Stimulated activated naive B cell treated with anti-CD40 and anti-IgM and Interleukin-4, amounts not matched to agents 10 μg/mL and 1 μg/mL and 100 μg/mL, for 72 hours (primary cell): ENCODE results near the gene URB2.
"Not testable (repeated sequence)": the region's sequence is repeated elsewhere in the genome, so short reads cannot be mapped to it uniquely, and the experiment has no call there.

Source experiments
- ATAC-seq, 2 donors: fragments of 150-1000 bp; cut with Tn5 transposase; replicated peaks; 2 replicates each; pipeline ENCODE4 v1.10.0; 2021; ENCODE audit warnings: moderate library complexity in 1 of 2
- DNase-seq: peaks from one replicate; pipeline ENCODE4 v3.0.0; 2021
- H3K27ac Mint-ChIP-seq: one replicate; pipeline ENCODE4 v1.8.0; 2022; ENCODE audit warnings: mild to moderate bottlenecking, mixed read lengths
- H3K27me3 Mint-ChIP-seq, 2 donors: one replicate each; pipeline ENCODE4 v1.8.0; 2022; ENCODE audit warnings: mixed read lengths in 2 of 2
- H3K36me3 Mint-ChIP-seq, 2 donors: one replicate each; pipeline ENCODE4 v1.8.0; 2022; ENCODE audit warnings: mixed read lengths in 2 of 2, mild to moderate bottlenecking in 1 of 2
- H3K4me1 Mint-ChIP-seq, 2 donors: one replicate each; pipeline ENCODE4 v1.8.0; 2022; ENCODE audit warnings: mixed read lengths in 2 of 2, mild to moderate bottlenecking in 1 of 2
- H3K4me3 Mint-ChIP-seq, 2 donors: one replicate each; pipeline ENCODE4 v1.8.0; 2022; ENCODE audit warnings: mild to moderate bottlenecking in 2 of 2, mixed read lengths in 2 of 2, moderate library complexity in 1 of 2
- H3K9me3 Mint-ChIP-seq, 2 donors: one replicate each; pipeline ENCODE4 v1.8.0; 2022; ENCODE audit warnings: mixed read lengths in 2 of 2, mild to moderate bottlenecking in 1 of 2

Gene URB2

DNA sequence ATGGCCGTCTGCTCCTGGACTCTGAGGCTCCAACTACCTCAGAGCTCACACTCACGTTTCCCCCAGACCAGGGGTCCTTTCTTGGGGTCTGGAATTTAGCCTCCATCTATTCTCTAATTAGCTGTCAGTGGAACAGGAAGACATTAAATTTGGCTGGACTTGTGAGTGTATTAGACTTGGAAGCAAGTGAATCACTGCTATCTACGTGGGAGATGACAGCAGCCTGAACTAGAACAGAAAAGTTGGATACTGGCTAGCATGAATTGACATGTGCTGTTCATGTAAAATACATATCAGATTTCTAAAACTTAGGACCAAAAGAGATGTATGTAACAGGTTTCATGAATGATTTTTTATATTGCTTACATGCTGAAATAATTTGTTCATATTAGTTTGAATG lies 28.2 kb upstream of the URB2 start:
- Mint-ChIP-seq H3K27me3 (no peaks in the 10 kb centered on the region), H3K36me3 (peaks cover 44 to 79% of the 10 kb centered on the region in 2 donors), H3K4me3 (peak overlapping the region; percentile 29 to 32), H3K9me3 (no peaks in the 10 kb centered on the region), H3K27ac (peak overlapping the region; percentile 80), H3K4me1 (peaks cover 23 to 26% of the 10 kb centered on the region in 2 donors)
- DNase-seq (no peak), ATAC-seq (no peak)

GRCh38 chr1:229599218-229599954 lies 26.7 kb upstream of the URB2 start:
- no peak for DNase-seq
- Mint-ChIP-seq H3K36me3 (peaks cover 41 to 73% of the 10 kb centered on the region in 2 donors), H3K27ac (no peak overlapping the region), H3K4me1 (peaks cover 20 to 26% of the 10 kb centered on the region in 2 donors), H3K9me3 (no peaks in the 10 kb centered on the region), H3K27me3 (no peaks in the 10 kb centered on the region), H3K4me3 (no peak overlapping the region)
- ATAC-seq = no peak

DNA sequence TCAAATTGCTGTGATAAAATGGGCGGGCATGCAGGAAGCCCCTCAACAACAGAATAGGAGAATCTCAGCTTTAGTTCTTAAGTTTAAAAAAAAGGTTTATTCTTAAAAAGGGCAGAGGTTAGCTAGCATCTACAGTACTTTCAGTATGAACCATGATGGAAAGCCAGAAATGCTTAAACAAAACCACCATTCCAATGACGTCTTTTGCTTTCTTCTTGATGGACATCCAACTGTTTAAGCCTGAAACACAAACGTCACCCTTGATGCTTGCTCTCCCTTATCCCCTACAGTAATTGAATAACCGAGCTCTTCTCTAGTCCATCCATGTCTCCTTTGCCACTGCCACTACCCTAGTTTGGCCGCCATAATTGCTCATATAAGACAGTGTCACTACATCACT lies 25.8 kb upstream of the URB2 start:
- Mint-ChIP-seq H3K27me3 (no peaks in the 10 kb centered on the region), H3K4me1 (peaks cover 20 to 26% of the 10 kb centered on the region in 2 donors), H3K9me3 (no peaks in the 10 kb centered on the region), H3K4me3 (no peak overlapping the region), H3K27ac (no peak overlapping the region), H3K36me3 (peaks cover 36 to 71% of the 10 kb centered on the region in 2 donors)
- DNase-seq (no peak), ATAC-seq (no peak)

DNA sequence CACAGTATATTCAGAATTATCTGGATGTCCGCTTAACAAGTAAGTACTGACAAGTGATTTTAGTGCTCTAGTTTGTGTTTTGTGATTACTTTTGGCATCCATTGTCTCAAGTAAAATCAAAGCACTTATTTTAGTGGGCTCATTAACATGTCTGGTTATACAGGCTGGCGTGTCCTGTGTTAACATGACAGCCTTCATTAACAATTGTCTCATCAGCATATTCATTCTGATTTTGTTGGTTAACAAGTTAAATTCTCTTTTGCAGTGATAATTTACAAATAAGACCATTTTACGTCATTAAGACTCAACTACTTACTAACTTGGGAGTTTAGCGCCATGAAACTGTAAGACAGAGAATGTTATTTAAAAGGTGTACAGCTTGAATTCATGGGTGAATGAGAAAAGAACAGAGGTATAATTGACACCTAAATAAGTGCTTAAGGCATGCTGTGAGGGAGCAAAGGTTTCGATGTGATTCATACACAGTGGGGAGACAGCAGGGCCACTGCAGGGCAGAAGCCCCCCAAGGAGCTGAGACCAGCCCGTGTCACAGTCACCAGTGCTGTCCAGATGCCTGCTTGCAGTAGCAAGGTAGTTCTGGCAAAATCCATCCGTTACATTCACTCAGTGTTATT lies 22.6 kb upstream of the URB2 start:
- H3K4me1 Mint-ChIP-seq = peaks cover under 1 to 12% of the 10 kb centered on the region in 2 donors
- peaks cover 45 to 63% of the 10 kb centered on the region in 2 donors for H3K36me3 Mint-ChIP-seq
- no peaks in the 10 kb centered on the region for H3K27me3 Mint-ChIP-seq
- no peak overlapping the region for H3K4me3 Mint-ChIP-seq
- ATAC-seq (no peak), DNase-seq (no peak)
- no peak overlapping the region for H3K27ac Mint-ChIP-seq
- no peaks in the 10 kb centered on the region for H3K9me3 Mint-ChIP-seq

- ATAC-seq = no peak
- no peak overlapping the region for H3K4me3 Mint-ChIP-seq
- no peak for DNase-seq
- peaks cover 0 to 7% of the 10 kb centered on the region in 2 donors for H3K4me1 Mint-ChIP-seq
- no peak overlapping the region for H3K27ac Mint-ChIP-seq
- no peaks in the 10 kb centered on the region for H3K9me3 Mint-ChIP-seq
- peaks cover 43 to 66% of the 10 kb centered on the region in 2 donors for H3K36me3 Mint-ChIP-seq
- H3K27me3 Mint-ChIP-seq = no peaks in the 10 kb centered on the region
Observed at GRCh38 chr1:229607370-229607769, 18.7 kb upstream of the URB2 start.

DNA sequence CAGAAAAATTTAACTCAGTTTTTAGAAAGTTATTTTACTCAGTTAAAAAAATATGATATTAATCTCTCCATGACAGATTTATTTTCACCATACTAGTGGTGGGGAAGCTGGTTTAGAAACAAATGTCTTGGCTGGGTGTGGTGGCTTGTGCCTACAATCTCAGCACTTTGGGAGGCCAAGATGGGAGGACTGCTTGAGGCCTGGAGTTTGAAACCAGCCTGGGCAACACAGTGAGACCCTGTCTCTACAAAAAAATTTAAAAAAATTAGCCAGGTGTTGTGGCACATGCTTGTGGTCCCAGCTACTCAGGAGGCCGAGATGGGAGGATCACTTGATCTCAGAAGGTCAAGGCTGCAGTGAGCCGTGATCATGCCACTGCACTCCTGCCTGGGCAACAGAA lies 17.5 kb upstream of the URB2 start:
- peaks cover 0 to 4% of the 10 kb centered on the region in 2 donors for H3K4me1 Mint-ChIP-seq
- no peaks in the 10 kb centered on the region for H3K9me3 Mint-ChIP-seq
- no peak overlapping the region for H3K27ac Mint-ChIP-seq
- peaks cover 42 to 66% of the 10 kb centered on the region in 2 donors for H3K36me3 Mint-ChIP-seq
- ATAC-seq (no peak), DNase-seq (no peak)
- no peaks in the 10 kb centered on the region for H3K27me3 Mint-ChIP-seq
- H3K4me3 Mint-ChIP-seq = no peak overlapping the region

- no peaks in the 10 kb centered on the region for H3K27me3 Mint-ChIP-seq
- no peaks in the 10 kb centered on the region for H3K9me3 Mint-ChIP-seq
- peak overlapping the region; percentile 65 for H3K27ac Mint-ChIP-seq
- no peak overlapping the region for H3K4me3 Mint-ChIP-seq
- DNase-seq (no peak), ATAC-seq (peak; percentile 57 to 66)
- peaks cover 34 to 57% of the 10 kb centered on the region in 2 donors for H3K36me3 Mint-ChIP-seq
- H3K4me1 Mint-ChIP-seq = peaks cover 15 to 18% of the 10 kb centered on the region in 2 donors
Observed at GRCh38 chr1:229613938-229614337, 12.1 kb upstream of the URB2 start.

DNA sequence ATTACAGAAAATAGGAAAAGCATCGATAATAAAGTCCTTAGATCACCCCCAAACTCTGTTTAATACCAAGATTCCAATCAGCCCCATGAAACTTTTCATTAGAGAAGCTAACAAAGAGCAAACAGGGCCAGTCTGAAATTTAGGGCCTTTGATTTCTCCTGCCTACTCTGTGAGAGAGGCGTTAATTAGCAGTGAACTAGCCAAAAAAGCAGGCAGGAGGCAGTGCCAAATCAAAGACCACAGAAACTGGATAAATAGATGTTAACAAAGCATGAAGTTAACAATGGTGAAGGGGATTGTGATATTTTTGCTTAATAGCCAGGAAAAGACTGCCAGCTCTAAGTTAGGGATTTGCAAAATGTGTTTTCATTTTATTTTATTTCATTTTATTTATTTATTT lies 11.3 kb upstream of the URB2 start:
- H3K27me3 Mint-ChIP-seq = no peaks in the 10 kb centered on the region
- no peak overlapping the region for H3K27ac Mint-ChIP-seq
- H3K9me3 Mint-ChIP-seq = no peaks in the 10 kb centered on the region

DNA sequence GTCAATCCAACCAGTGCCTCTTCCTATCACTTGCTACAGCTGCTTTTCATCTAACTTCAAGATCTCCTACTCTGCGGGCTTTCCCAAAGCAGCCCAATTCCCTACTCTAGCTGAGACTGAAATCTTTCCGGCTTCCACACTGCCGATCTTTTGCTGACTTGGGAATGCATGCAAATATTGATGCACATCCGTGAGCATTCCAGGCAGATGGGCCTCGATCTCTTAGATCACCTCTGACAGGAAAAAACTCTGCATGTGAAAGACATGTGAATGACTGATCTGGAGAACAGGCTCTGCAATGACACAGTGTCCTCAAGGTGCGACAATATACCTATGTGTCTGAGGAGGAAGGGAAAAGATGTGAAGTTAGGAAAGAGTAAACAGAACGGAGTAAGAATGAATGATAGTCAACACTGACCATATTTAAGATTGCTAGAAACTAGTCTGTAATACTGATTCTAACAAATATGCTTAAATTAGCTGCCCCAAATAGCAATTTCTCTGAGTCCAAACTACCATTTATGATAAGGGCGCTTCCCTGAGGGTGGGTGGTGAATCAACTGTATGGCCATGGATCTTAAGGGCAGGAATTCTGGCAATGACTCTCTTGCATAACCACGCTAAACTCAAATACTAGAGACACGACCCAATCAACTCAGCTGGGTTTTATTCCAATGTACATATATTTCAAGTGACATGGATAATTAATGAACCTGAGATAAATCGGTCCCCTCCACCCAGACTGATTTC lies 8.5 kb upstream of the URB2 start:
- no peaks in the 10 kb centered on the region for H3K9me3 Mint-ChIP-seq
- no peak overlapping the region for H3K27ac Mint-ChIP-seq
- no peak for DNase-seq
- ATAC-seq = no peak
- no peak overlapping the region for H3K4me3 Mint-ChIP-seq
- no peaks in the 10 kb centered on the region for H3K27me3 Mint-ChIP-seq
- peaks cover 25 to 42% of the 10 kb centered on the region in 2 donors for H3K4me1 Mint-ChIP-seq
- peaks cover 22 to 38% of the 10 kb centered on the region in 2 donors for H3K36me3 Mint-ChIP-seq

More for the DNA sequence above, 11.3 kb upstream of the URB2 start:
- H3K36me3 Mint-ChIP-seq = peaks cover 32 to 54% of the 10 kb centered on the region in 2 donors
- no peak for DNase-seq
- ATAC-seq = no peak
- peaks cover 18 to 23% of the 10 kb centered on the region in 2 donors for H3K4me1 Mint-ChIP-seq
- H3K4me3 Mint-ChIP-seq = no peak overlapping the region

DNA sequence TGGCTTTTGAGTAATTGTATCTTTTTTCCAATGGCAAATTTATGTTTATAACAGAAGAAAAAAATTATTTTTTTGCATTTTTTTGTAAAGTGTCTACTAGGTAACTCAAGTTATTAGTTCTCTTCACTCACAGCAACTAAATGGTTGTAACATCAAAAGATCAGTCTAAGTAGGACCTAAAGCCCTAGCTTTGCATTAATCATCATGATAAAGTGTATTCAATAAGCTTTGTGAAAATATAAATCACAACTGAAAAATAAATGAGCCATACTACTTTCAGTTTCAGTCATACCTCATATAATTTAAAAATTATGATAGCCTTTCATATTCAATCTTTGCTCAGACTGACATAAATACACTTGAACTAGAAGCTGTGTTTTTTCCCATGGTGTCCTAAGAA lies 7.0 kb upstream of the URB2 start:
- peaks cover 17 to 38% of the 10 kb centered on the region in 2 donors for H3K36me3 Mint-ChIP-seq
- no peak overlapping the region for H3K4me3 Mint-ChIP-seq
- no peak overlapping the region for H3K27ac Mint-ChIP-seq
- no peak for ATAC-seq
- H3K4me1 Mint-ChIP-seq = peaks cover 31 to 52% of the 10 kb centered on the region in 2 donors
- H3K27me3 Mint-ChIP-seq = no peaks in the 10 kb centered on the region
- no peak for DNase-seq
- no peaks in the 10 kb centered on the region for H3K9me3 Mint-ChIP-seq

GRCh38 chr1:229619614-229620013 lies 6.4 kb upstream of the URB2 start:
- DNase-seq (no peak), ATAC-seq (no peak)
- Mint-ChIP-seq H3K9me3 (no peaks in the 10 kb centered on the region), H3K36me3 (peaks cover 13 to 35% of the 10 kb centered on the region in 2 donors), H3K4me1 (peaks cover 26 to 52% of the 10 kb centered on the region in 2 donors), H3K27me3 (no peaks in the 10 kb centered on the region), H3K4me3 (no peak overlapping the region), H3K27ac (peak overlapping the region; percentile 42)

DNA sequence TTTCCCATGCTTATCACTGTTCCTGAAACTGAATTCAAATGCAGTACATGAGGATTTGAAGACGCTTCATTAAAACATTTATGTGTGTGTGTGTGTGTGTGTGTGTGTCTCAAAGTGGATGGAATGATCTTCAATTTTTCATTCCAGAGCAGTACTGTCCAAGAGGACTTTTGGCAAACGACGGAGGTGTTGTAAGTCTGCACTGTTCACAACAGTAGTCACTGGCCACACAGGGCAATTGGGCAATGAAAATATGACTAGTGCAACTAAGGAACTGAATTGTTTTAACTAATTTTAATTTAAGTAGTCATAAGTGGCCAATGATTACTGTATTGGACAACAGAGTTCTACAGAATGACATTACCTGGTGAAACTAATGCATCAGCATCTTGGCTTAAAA lies 5.2 kb upstream of the URB2 start:
- Mint-ChIP-seq H3K27ac (no peak overlapping the region), H3K9me3 (no peaks in the 10 kb centered on the region), H3K4me1 (peaks cover 29 to 56% of the 10 kb centered on the region in 2 donors), H3K4me3 (no peak overlapping the region), H3K36me3 (peaks cover 13 to 38% of the 10 kb centered on the region in 2 donors), H3K27me3 (no peaks in the 10 kb centered on the region)
- DNase-seq = no peak
- no peak for ATAC-seq

- Mint-ChIP-seq H3K9me3 (no peaks in the 10 kb centered on the region), H3K27ac (no peak overlapping the region), H3K27me3 (no peaks in the 10 kb centered on the region), H3K4me3 (no peak overlapping the region), H3K4me1 (peaks cover 29 to 57% of the 10 kb centered on the region in 2 donors), H3K36me3 (peaks cover 14 to 41% of the 10 kb centered on the region in 2 donors)
- DNase-seq (no peak), ATAC-seq (no peak)
Observed at GRCh38 chr1:229621663-229622062, 4.4 kb upstream of the URB2 start.

- H3K4me1 Mint-ChIP-seq = peaks cover 26 to 59% of the 10 kb centered on the region in 2 donors
- not testable (repeated sequence) for H3K27ac Mint-ChIP-seq, H3K9me3 Mint-ChIP-seq, H3K4me3 Mint-ChIP-seq, DNase-seq, H3K27me3 Mint-ChIP-seq, ATAC-seq
- peaks cover 12 to 35% of the 10 kb centered on the region in 2 donors for H3K36me3 Mint-ChIP-seq
Observed at GRCh38 chr1:229622641-229623120, 3.4 kb upstream of the URB2 start.
